Dendritic cell treated with granulocyte-macrophage colony-stimulating factor and Interleukin-4, amounts not matched to agents 40 ng/mL and 50 ng/mL, for 4 days (primary cell): ENCODE data around the gene SUCLG2.

Experiments
- H3K27ac Mint-ChIP-seq: one replicate; pipeline ENCODE4 v1.8.0; 2022; ENCODE audit warnings: mild to moderate bottlenecking, mixed read lengths
- H3K27me3 Mint-ChIP-seq: one replicate; pipeline ENCODE4 v1.8.0; 2022; ENCODE audit warnings: mild to moderate bottlenecking, mixed read lengths
- H3K36me3 Mint-ChIP-seq: one replicate; pipeline ENCODE4 v1.8.0; 2022; ENCODE audit warnings: low read depth, mixed read lengths
- H3K4me1 Mint-ChIP-seq: one replicate; pipeline ENCODE4 v1.8.0; 2022; ENCODE audit warnings: low read depth, mixed read lengths
- H3K4me3 Mint-ChIP-seq: one replicate; pipeline ENCODE4 v1.8.0; 2022; ENCODE audit warnings: mild to moderate bottlenecking, moderate library complexity, mixed read lengths
- H3K9me3 Mint-ChIP-seq: one replicate; pipeline ENCODE4 v1.8.0; 2022; ENCODE audit warnings: mixed read lengths
- intact Hi-C: fragments of 100-400 bp; cut with micrococcal nuclease; formaldehyde crosslinking; loops from one replicate; pipeline ENCODE4 v1.15.0; 2022

SUCLG2 gene

GRCh38 chr3:67415511-67415910, 238.9 kb downstream of the SUCLG2 start:
- Mint-ChIP-seq H3K4me1 (no peaks in the 10 kb centered on the region), H3K27me3 (no peaks in the 10 kb centered on the region), H3K36me3 (peaks cover 16% of the 10 kb centered on the region), H3K27ac (no peak overlapping the region), H3K4me3 (no peak overlapping the region), H3K9me3 (peaks cover 13% of the 10 kb centered on the region)
- intact Hi-C loops, result no loop called here

GRCh38 chr3:67414740-67415139, 239.7 kb downstream of the SUCLG2 start:
- peaks cover 5% of the 10 kb centered on the region for H3K9me3 Mint-ChIP-seq
- H3K36me3 Mint-ChIP-seq, result peaks cover 11% of the 10 kb centered on the region
- no peaks in the 10 kb centered on the region for H3K27me3 Mint-ChIP-seq
- intact Hi-C loops, result no loop called here
- H3K27ac Mint-ChIP-seq, result no peak overlapping the region
- no peaks in the 10 kb centered on the region for H3K4me1 Mint-ChIP-seq
- no peak overlapping the region for H3K4me3 Mint-ChIP-seq

- no peaks in the 10 kb centered on the region for H3K27me3 Mint-ChIP-seq
- H3K36me3 Mint-ChIP-seq, result peaks cover 23% of the 10 kb centered on the region
- no peaks in the 10 kb centered on the region for H3K9me3 Mint-ChIP-seq
- H3K4me3 Mint-ChIP-seq, result no peak overlapping the region
- intact Hi-C loops, result no loop called here
- H3K4me1 Mint-ChIP-seq, result peaks cover 8% of the 10 kb centered on the region
- H3K27ac Mint-ChIP-seq, result no peak overlapping the region
These were observed 249.2 kb downstream of the SUCLG2 start for GRCh38 chr3:67405193-67405592.

- H3K4me1 Mint-ChIP-seq, result peaks cover 8% of the 10 kb centered on the region
- intact Hi-C loops, result no loop called here
- H3K4me3 Mint-ChIP-seq, result no peak overlapping the region
- H3K9me3 Mint-ChIP-seq, result no peaks in the 10 kb centered on the region
- no peak overlapping the region for H3K27ac Mint-ChIP-seq
- peaks cover 32% of the 10 kb centered on the region for H3K36me3 Mint-ChIP-seq
- H3K27me3 Mint-ChIP-seq, result no peaks in the 10 kb centered on the region
These were observed 251.5 kb downstream of the SUCLG2 start for GRCh38 chr3:67402873-67403272.

- H3K36me3 Mint-ChIP-seq, result peaks cover 29% of the 10 kb centered on the region
- intact Hi-C loops, result no loop called here
- H3K27me3 Mint-ChIP-seq, result no peaks in the 10 kb centered on the region
- H3K9me3 Mint-ChIP-seq, result no peaks in the 10 kb centered on the region
- no peak overlapping the region for H3K27ac Mint-ChIP-seq
- no peak overlapping the region for H3K4me3 Mint-ChIP-seq
- peaks cover 8% of the 10 kb centered on the region for H3K4me1 Mint-ChIP-seq
These were observed 252.5 kb downstream of the SUCLG2 start for GRCh38 chr3:67401921-67402320.

GRCh38 chr3:67400476-67400875, 253.9 kb downstream of the SUCLG2 start:
- H3K4me1 Mint-ChIP-seq, result peaks cover 8% of the 10 kb centered on the region
- no peak overlapping the region for H3K27ac Mint-ChIP-seq
- H3K36me3 Mint-ChIP-seq, result peaks cover 23% of the 10 kb centered on the region
- no peaks in the 10 kb centered on the region for H3K27me3 Mint-ChIP-seq
- no peak overlapping the region for H3K4me3 Mint-ChIP-seq
- intact Hi-C loops, result no loop called here
- no peaks in the 10 kb centered on the region for H3K9me3 Mint-ChIP-seq

- Mint-ChIP-seq H3K9me3 (no peaks in the 10 kb centered on the region), H3K4me1 (peaks cover 5% of the 10 kb centered on the region), H3K27me3 (peaks cover 2% of the 10 kb centered on the region), H3K4me3 (no peak overlapping the region), H3K27ac (no peak overlapping the region), H3K36me3 (peaks cover 36% of the 10 kb centered on the region)
- intact Hi-C loops, result no loop called here
These were observed 265.2 kb downstream of the SUCLG2 start for GRCh38 chr3:67389176-67389575.

GRCh38 chr3:67388738-67389137, 265.7 kb downstream of the SUCLG2 start:
- H3K27me3 Mint-ChIP-seq, result peaks cover 2% of the 10 kb centered on the region
- no peak overlapping the region for H3K4me3 Mint-ChIP-seq
- intact Hi-C loops, result no loop called here
- H3K36me3 Mint-ChIP-seq, result peaks cover 36% of the 10 kb centered on the region
- H3K4me1 Mint-ChIP-seq, result peaks cover 5% of the 10 kb centered on the region
- no peaks in the 10 kb centered on the region for H3K9me3 Mint-ChIP-seq
- no peak overlapping the region for H3K27ac Mint-ChIP-seq

GRCh38 chr3:67386451-67386850, 268.0 kb downstream of the SUCLG2 start:
- H3K4me1 Mint-ChIP-seq, result peaks cover 5% of the 10 kb centered on the region
- peaks cover 2% of the 10 kb centered on the region for H3K27me3 Mint-ChIP-seq
- no peaks in the 10 kb centered on the region for H3K9me3 Mint-ChIP-seq
- H3K27ac Mint-ChIP-seq, result no peak overlapping the region
- peaks cover 18% of the 10 kb centered on the region for H3K36me3 Mint-ChIP-seq
- H3K4me3 Mint-ChIP-seq, result no peak overlapping the region
- intact Hi-C loops, result no loop called here

GRCh38 chr3:67384760-67385397, 269.5 kb downstream of the SUCLG2 start:
- no peak overlapping the region for H3K27ac Mint-ChIP-seq
- intact Hi-C loops, result no loop called here

GRCh38 chr3:67384016-67384415, 270.4 kb downstream of the SUCLG2 start:
- H3K4me3 Mint-ChIP-seq, result no peak overlapping the region
- intact Hi-C loops, result no loop called here
- H3K4me1 Mint-ChIP-seq, result peaks cover 2% of the 10 kb centered on the region
- H3K9me3 Mint-ChIP-seq, result no peaks in the 10 kb centered on the region
- H3K36me3 Mint-ChIP-seq, result peaks cover 23% of the 10 kb centered on the region
- H3K27ac Mint-ChIP-seq, result no peak overlapping the region
- peaks cover 2% of the 10 kb centered on the region for H3K27me3 Mint-ChIP-seq

More at GRCh38 chr3:67384760-67385397, 269.5 kb downstream of the SUCLG2 start:
- Mint-ChIP-seq H3K27me3 (peaks cover 2% of the 10 kb centered on the region), H3K9me3 (no peaks in the 10 kb centered on the region), H3K36me3 (peaks cover 18% of the 10 kb centered on the region), H3K4me1 (peaks cover 5% of the 10 kb centered on the region), H3K4me3 (no peak overlapping the region)

GRCh38 chr3:67383379-67383778, 271.0 kb downstream of the SUCLG2 start:
- no peak overlapping the region for H3K27ac Mint-ChIP-seq
- peaks cover 2% of the 10 kb centered on the region for H3K27me3 Mint-ChIP-seq
- H3K4me1 Mint-ChIP-seq, result no peaks in the 10 kb centered on the region
- no peak overlapping the region for H3K4me3 Mint-ChIP-seq
- no peaks in the 10 kb centered on the region for H3K9me3 Mint-ChIP-seq
- peaks cover 18% of the 10 kb centered on the region for H3K36me3 Mint-ChIP-seq
- intact Hi-C loops, result no loop called here

GRCh38 chr3:67382536-67382935, 271.9 kb downstream of the SUCLG2 start:
- Mint-ChIP-seq H3K27ac (no peak overlapping the region), H3K4me3 (no peak overlapping the region), H3K9me3 (no peaks in the 10 kb centered on the region), H3K36me3 (peaks cover 18% of the 10 kb centered on the region), H3K4me1 (no peaks in the 10 kb centered on the region), H3K27me3 (peaks cover 2% of the 10 kb centered on the region)
- intact Hi-C loops, result no loop called here

- Mint-ChIP-seq H3K27ac (no peak overlapping the region), H3K9me3 (no peaks in the 10 kb centered on the region), H3K4me3 (no peak overlapping the region), H3K27me3 (peaks cover 2% of the 10 kb centered on the region), H3K4me1 (no peaks in the 10 kb centered on the region), H3K36me3 (peaks cover 14% of the 10 kb centered on the region)
- intact Hi-C loops, result loop anchor here (2.0 kb wide), 1 partner anchor 409 kb away; no protein-coding TSS in a partner anchor
These were observed 272.6 kb downstream of the SUCLG2 start for GRCh38 chr3:67381667-67382272.

GRCh38 chr3:67380118-67380517, 274.3 kb downstream of the SUCLG2 start:
- no peaks in the 10 kb centered on the region for H3K9me3 Mint-ChIP-seq
- no peak overlapping the region for H3K4me3 Mint-ChIP-seq
- peaks cover 2% of the 10 kb centered on the region for H3K27me3 Mint-ChIP-seq
- H3K4me1 Mint-ChIP-seq, result no peaks in the 10 kb centered on the region
- H3K27ac Mint-ChIP-seq, result no peak overlapping the region
- H3K36me3 Mint-ChIP-seq, result peaks cover 24% of the 10 kb centered on the region
- intact Hi-C loops, result loop anchor here (2.0 kb wide), 1 partner anchor 411 kb away; no protein-coding TSS in a partner anchor
